Stimulated activated CD8-positive, alpha-beta memory T cell treated with anti-CD3 and anti-CD28 coated beads, Interleukin-7, amount 100 ng/mL, for 24 hours (primary cell): ENCODE measurements around the gene ZSCAN31.
"Not testable (repeated sequence)": the region's sequence is repeated elsewhere in the genome, so short reads cannot be mapped to it uniquely, and the experiment has no call there.

Experiments used
- DNase-seq: peaks from one replicate; pipeline ENCODE4 v3.0.0-alpha.2; 2020; ENCODE audit warnings: low read depth

The ZSCAN31 gene

GRCh38 chr6:28335564-28336283 is at the start of gene ZSCAN31:
Gene ZSCAN31 (minus strand): TSS chr6:28336148. CDS start chr6:28329683, 6,465 bp downstream.
- peak; percentile 54 for DNase-seq

DNA sequence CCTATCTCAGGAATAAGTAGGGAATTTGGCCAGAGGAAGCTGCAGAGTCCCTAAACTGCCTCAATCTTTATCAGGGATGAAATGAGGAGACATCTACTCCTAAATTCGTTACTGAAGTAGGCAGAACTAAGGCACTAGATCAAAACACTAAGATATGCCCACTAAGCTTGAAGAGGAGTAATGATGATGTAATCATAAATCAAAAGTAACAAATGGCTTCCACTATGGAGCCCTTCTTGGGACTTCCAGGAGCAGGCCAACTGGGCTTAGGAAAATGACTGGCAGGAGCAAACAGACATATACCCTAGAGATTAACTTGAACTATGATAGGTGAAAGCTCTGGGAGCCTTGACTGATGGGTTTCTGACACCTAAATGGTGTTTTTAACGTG is 48.2 kb upstream of the ZSCAN31 start:
- no peak for DNase-seq

GRCh38 chr6:28383235-28384142 is 47.5 kb upstream of the ZSCAN31 start:
- no peak for DNase-seq

DNA sequence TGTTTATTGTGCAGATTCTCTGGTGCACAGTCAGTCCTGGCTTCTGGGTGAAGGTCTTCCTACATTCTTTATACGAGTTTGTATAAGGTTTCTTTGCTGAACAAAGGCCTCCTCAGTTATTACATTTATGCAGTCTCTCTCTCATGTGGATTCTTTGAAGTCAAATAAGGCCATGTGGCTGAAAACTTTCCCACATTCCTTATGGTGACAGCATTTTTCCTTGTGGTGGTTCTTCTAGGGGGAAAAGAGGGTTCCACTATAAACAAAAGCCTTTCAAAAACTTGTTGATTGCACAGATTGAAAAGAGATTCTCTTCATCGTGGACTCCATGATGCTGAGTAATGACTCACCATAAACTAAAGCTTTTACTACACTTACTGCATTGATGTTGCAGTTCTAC is 44.4 kb upstream of the ZSCAN31 start:
- no peak for DNase-seq

DNA sequence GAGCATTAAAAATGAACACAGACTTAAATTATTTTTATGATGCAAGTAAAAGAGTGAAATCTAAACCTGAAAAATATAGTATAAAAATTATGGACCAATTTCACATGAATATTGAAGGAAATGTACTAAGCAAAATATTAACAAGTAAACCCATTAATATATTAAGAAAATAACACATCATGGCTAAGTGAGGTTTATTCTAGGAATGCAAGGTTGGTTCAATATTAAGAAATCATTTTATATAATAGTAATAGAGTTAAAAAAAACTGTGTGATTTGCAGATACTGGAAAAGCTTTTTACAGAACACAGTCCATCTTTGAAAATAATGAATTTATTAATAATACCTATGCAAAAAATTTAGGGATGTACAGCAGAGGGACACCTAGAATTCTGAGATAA is 42.7 kb upstream of the ZSCAN31 start:
- DNase-seq: no peak

- DNase-seq: no peak
Measured at GRCh38 chr6:28377879-28378278, 41.9 kb upstream of the ZSCAN31 start.

- DNase-seq: no peak
Measured at GRCh38 chr6:28373925-28374324, 38.0 kb upstream of the ZSCAN31 start.

GRCh38 chr6:28371706-28372451 is 35.9 kb upstream of the ZSCAN31 start:
- no peak for DNase-seq

- no peak for DNase-seq
Measured at GRCh38 chr6:28371280-28371679, 35.3 kb upstream of the ZSCAN31 start.

GRCh38 chr6:28370440-28370839 is 34.5 kb upstream of the ZSCAN31 start:
- DNase-seq: no peak

DNA sequence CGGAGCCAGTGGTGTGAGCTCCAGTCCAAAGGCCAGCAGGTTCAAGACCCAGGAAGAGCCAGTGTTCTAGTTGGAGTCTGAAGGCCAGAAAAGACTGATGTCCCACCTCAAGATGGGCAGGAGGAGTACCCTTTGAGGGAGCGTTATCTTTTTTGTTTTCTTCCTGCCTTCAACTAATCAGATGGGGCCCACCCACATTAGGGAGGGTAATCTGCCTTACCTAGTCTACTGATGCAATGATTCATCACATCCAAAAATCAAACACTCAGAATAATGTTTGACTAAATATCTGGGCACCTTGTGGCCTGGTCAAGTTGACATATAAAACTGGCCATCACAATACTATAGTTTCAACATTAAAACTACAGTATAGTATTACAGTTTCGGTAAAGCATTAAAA is 33.5 kb upstream of the ZSCAN31 start:
- no peak for DNase-seq

DNA sequence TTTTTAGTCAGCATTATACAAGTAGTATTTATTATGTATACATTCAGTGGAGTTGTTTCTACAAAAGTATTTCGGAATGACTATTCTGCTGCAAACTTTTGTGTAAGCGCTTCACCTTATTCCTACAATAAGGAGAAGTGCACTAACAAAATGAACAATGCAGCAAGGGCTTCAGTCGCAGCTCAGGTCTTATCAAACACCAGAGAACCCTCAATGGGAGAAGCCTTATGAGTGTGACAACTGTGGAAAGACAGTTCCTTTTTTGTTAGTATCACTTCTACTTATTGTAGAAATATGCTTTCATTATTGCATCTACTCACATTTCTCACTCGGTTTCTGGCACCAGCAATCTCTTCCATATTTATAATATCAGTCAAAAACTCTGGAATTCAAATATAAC is 32.6 kb upstream of the ZSCAN31 start:
- DNase-seq: no peak

- not testable (repeated sequence) for DNase-seq
Measured at GRCh38 chr6:28365590-28365989, 29.6 kb upstream of the ZSCAN31 start.

GRCh38 chr6:28360961-28361360 is 25.0 kb upstream of the ZSCAN31 start:
- DNase-seq: no peak

GRCh38 chr6:28359562-28359961 is 23.6 kb upstream of the ZSCAN31 start:
- DNase-seq: not testable (repeated sequence)

DNA sequence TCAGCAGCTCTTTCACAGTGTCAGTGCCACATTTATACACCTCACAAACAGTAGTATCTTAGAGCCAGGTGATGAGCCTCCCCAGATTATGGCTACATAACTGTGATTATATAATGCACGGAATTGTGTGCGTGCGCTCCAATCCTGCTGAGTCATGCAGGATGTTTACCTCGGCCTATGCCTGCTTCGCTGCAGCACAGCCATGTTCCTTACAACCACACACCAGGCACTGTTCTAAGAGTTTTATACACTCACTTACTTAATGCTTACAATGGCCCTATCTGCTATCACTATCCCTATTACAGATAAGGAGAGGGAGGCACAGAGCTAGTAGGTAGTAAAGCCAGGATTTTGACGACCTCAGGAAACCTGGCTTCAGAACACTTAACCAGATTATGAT is 21.1 kb upstream of the ZSCAN31 start:
- DNase-seq: no peak

- DNase-seq: no peak
Measured at GRCh38 chr6:28356666-28357020, 20.7 kb upstream of the ZSCAN31 start.

- DNase-seq: no peak
Measured at GRCh38 chr6:28355743-28356665, 20.1 kb upstream of the ZSCAN31 start.

DNA sequence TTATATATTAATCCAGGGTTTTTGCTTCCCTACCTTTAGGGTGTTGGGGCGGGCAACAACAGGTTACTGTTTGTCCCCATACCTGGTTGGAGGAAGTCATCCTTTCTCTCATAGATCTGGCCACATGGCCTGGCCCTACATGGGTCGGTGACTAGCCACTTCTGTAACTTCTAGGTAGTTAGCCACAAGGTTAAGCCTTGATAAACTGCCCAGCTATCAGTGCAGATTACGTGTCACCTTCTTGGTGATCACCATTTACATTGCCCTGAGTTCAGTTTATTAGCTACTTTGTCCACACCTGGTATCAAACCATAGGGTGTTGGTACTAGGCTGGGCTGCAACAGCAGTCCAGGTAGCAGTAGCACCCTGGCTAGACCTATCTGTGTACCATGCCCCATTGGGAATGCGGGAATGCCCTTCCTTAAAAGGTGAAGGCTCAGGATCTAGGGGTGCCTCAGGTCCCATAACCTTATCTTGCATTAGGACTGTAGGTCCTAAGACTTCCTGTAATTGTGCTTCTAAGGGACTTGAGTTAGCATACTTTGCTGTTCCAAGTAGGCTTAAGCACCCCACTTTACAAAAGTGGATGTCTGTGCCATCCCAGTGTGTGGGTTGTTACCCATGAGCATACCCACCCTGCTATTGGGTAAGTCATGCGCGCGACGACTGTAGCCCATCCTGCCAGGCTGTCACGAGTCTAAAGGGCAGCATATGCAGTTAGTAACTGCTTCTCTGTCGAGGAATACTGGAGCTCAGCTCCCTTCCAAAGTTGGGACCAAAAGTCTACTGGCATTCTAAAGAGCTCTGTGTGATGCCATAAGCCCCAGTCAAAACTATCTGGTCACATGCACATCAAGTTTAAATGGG is 19.0 kb upstream of the ZSCAN31 start:
- no peak for DNase-seq

DNA sequence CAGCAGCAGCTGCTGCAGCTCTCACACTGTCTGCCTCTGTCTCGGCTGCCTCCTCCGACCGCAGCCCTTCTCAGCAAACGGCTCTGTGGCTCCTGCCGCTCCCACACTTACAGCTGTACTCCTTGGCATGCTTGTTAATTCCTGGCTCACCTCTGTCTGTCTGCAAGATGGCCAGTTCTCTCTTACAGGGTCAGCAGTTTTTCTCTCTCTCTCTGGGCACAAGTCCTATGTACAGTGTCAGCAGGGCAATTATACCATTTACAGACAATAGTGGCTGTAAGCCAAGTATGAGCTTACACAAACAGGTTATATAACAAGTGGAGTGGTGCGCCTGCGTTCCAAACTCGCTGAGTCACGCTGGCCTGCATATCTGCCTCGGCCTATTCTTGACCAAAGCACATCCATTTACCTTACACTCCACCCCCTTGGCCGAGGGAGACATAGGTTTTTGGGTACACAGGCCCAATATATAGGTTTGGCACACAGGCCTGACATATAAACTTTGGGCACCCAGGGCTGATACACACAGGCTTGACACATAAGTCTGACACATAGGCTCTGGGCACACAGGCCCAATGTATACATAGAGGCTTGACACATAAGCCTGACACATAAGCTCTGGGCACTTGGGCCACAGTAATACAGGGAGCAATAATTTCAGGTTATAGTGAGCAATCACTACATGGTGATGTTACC is 18.2 kb upstream of the ZSCAN31 start:
- DNase-seq: no peak
